OCI-LY3 (cell line): ENCODE measurements around the gene ZMYND11.

ENCODE experiments used
- H2AFZ ChIP-seq: fragments of 200-600, 300-600 bp; shearing (Covaris generic); 2 replicates; pipeline ENCODE4 v1.6.0; 2014; ENCODE audit warnings: antibody characterized with exemption, low read depth, low read length
- H3K27ac ChIP-seq: fragments of 200-600, 300-600 bp; sonication (generic); 2 replicates; pipeline ENCODE4 v1.5.1; 2014; ENCODE audit warnings: mild to moderate bottlenecking, low read length, moderate library complexity, mixed read lengths
- H3K27me3 ChIP-seq: fragments of 200-600, 300-600 bp; sonication (generic); 2 replicates; pipeline ENCODE4 v1.6.1; 2014; ENCODE audit warnings: low read depth, low read length, mixed read lengths
- H3K36me3 ChIP-seq: fragments of 200-600, 300-600 bp; sonication (generic); replicated peaks from 2 replicates; pipeline ENCODE3; 2014; ENCODE audit warnings: low read depth, low read length, mixed read lengths
- H3K4me1 ChIP-seq: fragments of 300-600, 200-600 bp; sonication (generic); 2 replicates; pipeline ENCODE4 v1.6.1; 2014; ENCODE audit warnings: low read length, mixed read lengths
- H3K4me2 ChIP-seq: fragments of 200-600, 300-600 bp; sonication (generic); 2 replicates; pipeline ENCODE4 v1.6.1; 2014; ENCODE audit warnings: low read length, mixed read lengths
- H3K4me3 ChIP-seq: fragments of 300-600, 200-600 bp; sonication (generic); 2 replicates; pipeline ENCODE4 v1.5.1; 2014; ENCODE audit warnings: antibody characterized with exemption, mild to moderate bottlenecking, low read length, moderate library complexity
- H3K79me2 ChIP-seq: fragments of 300-600, 200-600 bp; shearing (Covaris generic); 2 replicates; pipeline ENCODE4 v1.6.1; 2014; ENCODE audit warnings: mild to moderate bottlenecking, low read length, mixed read lengths
- H3K9ac ChIP-seq: fragments of 300-600, 200-600 bp; shearing (Covaris generic); 2 replicates; pipeline ENCODE4 v1.6.0; 2014; ENCODE audit warnings: mild to moderate bottlenecking, low read length, moderate library complexity
- H3K9me3 ChIP-seq: fragments of 200-600, 300-600 bp; shearing (Covaris generic); 2 replicates; pipeline ENCODE4 v1.6.1; 2014; ENCODE audit warnings: low read length, mixed read lengths; ENCODE audit not compliant: insufficient read depth
- H4K20me1 ChIP-seq: fragments of 200-600, 300-600 bp; sonication (generic); 2 replicates; pipeline ENCODE4 v1.6.1; 2016; ENCODE audit warnings: low read length, mixed read lengths; ENCODE audit not compliant: insufficient read depth
- EZH2phosphoT487 ChIP-seq: fragments of 200-600 bp; shearing (Covaris generic); IDR thresholded peaks from 2 replicates; pipeline ENCODE4 v1.6.1; 2018; ENCODE audit warnings: antibody characterized with exemption, mixed run types, low read depth
- TF ChIP-seq, protein P1 (sequence below): fragments of 200-600, 300-600 bp; sonication (generic); IDR thresholded peaks from 2 replicates; pipeline ENCODE4 v1.5.1; 2014; ENCODE audit warnings: antibody characterized with exemption, low read length, low read depth

The ZMYND11 gene

DNA sequence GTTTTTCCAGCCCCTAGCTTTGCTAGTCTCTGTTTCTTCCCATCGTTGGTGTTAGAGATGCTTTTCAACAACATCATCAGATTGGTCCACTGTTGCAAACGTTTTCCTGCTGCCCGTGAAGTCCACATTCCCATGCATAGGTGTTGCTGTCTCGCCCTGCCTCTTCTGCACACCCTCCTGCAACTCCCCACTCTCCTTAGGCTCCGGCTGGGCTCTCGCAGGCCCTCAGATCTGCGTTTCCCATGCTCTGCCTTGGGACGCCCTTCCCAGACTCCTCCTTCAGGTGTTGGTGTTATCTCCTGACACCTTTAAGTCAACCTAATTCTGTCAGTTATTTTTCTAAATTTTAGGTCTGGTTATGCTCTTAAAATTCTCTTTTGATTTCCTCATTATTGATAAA is 55.0 kb downstream of the ZMYND11 start:
- no peaks in the 10 kb centered on the region for H3K79me2 ChIP-seq
- no peak overlapping the region for H3K4me3 ChIP-seq
- no peak overlapping the region for H2AFZ ChIP-seq
- no peaks in the 10 kb centered on the region for H4K20me1 ChIP-seq
- H3K4me1 ChIP-seq: peaks cover 5% of the 10 kb centered on the region; the same call in 1 of the 2 replicates
- TF ChIP-seq, protein P1, sequence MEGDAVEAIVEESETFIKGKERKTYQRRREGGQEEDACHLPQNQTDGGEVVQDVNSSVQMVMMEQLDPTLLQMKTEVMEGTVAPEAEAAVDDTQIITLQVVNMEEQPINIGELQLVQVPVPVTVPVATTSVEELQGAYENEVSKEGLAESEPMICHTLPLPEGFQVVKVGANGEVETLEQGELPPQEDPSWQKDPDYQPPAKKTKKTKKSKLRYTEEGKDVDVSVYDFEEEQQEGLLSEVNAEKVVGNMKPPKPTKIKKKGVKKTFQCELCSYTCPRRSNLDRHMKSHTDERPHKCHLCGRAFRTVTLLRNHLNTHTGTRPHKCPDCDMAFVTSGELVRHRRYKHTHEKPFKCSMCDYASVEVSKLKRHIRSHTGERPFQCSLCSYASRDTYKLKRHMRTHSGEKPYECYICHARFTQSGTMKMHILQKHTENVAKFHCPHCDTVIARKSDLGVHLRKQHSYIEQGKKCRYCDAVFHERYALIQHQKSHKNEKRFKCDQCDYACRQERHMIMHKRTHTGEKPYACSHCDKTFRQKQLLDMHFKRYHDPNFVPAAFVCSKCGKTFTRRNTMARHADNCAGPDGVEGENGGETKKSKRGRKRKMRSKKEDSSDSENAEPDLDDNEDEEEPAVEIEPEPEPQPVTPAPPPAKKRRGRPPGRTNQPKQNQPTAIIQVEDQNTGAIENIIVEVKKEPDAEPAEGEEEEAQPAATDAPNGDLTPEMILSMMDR: no peak
- no peak for TF ChIP-seq EZH2phosphoT487
- H3K4me2 ChIP-seq: no peak overlapping the region
- no peaks in the 10 kb centered on the region for H3K27me3 ChIP-seq
- H3K9ac ChIP-seq: no peak overlapping the region
- no peaks in the 10 kb centered on the region for H3K36me3 ChIP-seq
- H3K9me3 ChIP-seq: no peaks in the 10 kb centered on the region
- no peak overlapping the region for H3K27ac ChIP-seq

DNA sequence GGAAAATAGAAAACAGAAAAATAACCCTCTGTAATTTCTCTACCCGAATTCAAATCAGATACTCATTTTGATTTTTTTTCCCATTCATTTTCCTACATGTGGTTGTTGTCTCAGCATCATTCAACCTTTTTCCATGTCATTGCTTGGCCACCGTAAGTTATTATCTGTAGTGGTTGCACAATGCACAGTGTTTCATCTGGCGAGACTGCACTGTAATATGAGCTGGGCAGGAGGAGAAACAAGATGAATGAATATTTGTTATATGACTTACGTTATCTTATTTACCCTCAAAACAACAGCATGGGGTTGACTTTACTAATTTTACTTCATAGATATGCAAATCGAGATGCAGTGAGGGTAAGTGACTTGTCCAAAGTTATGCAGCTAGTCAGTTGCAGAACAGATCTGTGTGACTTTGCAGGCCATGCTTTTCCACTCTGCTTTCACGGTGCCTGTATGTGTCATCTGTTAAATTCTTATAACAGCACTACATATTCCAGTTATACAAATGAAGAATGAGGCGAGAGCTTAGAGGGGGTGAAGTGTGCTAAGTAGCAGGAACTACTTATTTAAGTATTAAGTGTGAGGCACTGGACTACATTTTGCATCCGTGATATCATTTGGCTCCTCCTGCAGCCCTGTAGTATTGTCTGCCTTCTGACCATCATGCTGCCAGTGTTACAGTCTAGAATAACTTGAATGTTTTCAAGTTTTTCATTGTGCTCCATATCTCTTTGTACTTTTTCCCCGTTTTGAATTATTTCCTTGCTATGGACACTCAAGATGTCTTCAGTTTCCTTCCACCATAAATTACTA is 56.7 kb downstream of the ZMYND11 start:
- no peak overlapping the region for H3K4me2 ChIP-seq
- no peak overlapping the region for H3K27ac ChIP-seq

DNA sequence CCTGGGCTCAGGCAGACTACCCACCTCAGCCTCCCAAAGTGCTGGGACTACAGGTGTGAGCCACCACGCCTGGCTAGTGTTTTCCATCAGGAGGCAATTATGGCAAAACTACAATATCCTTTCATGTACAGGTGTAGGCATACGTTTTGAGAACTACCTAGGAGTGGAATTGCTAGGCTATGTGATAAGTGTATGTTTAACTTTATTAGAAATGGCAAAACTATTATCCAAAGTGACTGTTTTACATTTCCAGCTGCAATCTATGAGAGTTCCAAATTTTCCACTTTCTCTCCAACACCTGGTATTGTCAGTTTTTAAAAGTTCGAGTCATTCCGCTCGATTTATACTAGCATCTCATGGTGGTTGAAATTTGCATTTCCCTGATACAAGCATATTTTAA is 59.0 kb downstream of the ZMYND11 start:
- Histone ChIP-seq H4K20me1 (no peaks in the 10 kb centered on the region), H3K4me2 (no peak overlapping the region)
- TF ChIP-seq, protein P1: no peak

More for the DNA sequence above, 56.7 kb downstream of the ZMYND11 start:
- Histone ChIP-seq H3K4me3 (no peak overlapping the region), H3K9me3 (no peaks in the 10 kb centered on the region), H3K4me1 (peaks cover 8% of the 10 kb centered on the region; the same call in 1 of the 2 replicates), H3K36me3 (no peaks in the 10 kb centered on the region), H3K27me3 (no peaks in the 10 kb centered on the region), H3K9ac (no peak overlapping the region), H2AFZ (no peak overlapping the region), H4K20me1 (no peaks in the 10 kb centered on the region), H3K79me2 (no peaks in the 10 kb centered on the region)
- no peak for TF ChIP-seq EZH2phosphoT487
- TF ChIP-seq, protein P1: no peak

DNA sequence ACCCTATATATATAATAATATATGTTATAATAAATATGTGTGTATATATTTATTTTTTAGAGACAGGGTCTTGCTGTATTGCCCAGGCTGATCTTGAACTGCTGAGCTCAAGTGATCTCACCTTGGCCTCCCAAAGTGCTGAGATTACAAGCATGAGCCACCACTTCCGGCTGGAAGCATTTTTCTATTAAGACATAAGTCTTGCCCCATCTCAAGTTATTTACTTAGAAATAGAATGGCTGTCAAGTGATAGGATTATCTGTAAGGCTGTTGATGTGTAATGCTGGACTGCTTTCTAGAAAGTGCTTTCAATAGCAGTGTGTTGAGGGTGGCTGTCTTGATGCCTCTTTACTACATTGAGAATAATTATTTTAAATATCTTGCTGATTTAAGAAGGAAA is 65.2 kb downstream of the ZMYND11 start:
- H3K9me3 ChIP-seq: no peaks in the 10 kb centered on the region
- H3K27ac ChIP-seq: no peak overlapping the region
- no peaks in the 10 kb centered on the region for H3K36me3 ChIP-seq
- H3K27me3 ChIP-seq: no peaks in the 10 kb centered on the region
- no peak overlapping the region for H3K4me3 ChIP-seq
- 0 out of 2 replicates have a peak, but pooled peaks cover 4% of the 10 kb centered on the region for H3K4me1 ChIP-seq
- H3K4me2 ChIP-seq: no peak overlapping the region
- no peak overlapping the region for H3K9ac ChIP-seq
- TF ChIP-seq, protein P1: no peak
- no peak for TF ChIP-seq EZH2phosphoT487
- H2AFZ ChIP-seq: no peak overlapping the region
- H3K79me2 ChIP-seq: no peaks in the 10 kb centered on the region
- no peaks in the 10 kb centered on the region for H4K20me1 ChIP-seq

More for the DNA sequence above, 59.0 kb downstream of the ZMYND11 start:
- Histone ChIP-seq H3K27me3 (no peaks in the 10 kb centered on the region), H3K4me1 (0 out of 2 replicates have a peak, but pooled peaks cover 4% of the 10 kb centered on the region), H2AFZ (no peak overlapping the region), H3K9ac (no peak overlapping the region), H3K27ac (no peak overlapping the region), H3K36me3 (no peaks in the 10 kb centered on the region), H3K4me3 (no peak overlapping the region), H3K9me3 (no peaks in the 10 kb centered on the region), H3K79me2 (no peaks in the 10 kb centered on the region)
